Inflammatory macrophage treated with lipopolysaccharide for 4 hours (primary cell): ENCODE results near the gene GRK2.
"Not testable (repeated sequence)": the region's sequence is repeated elsewhere in the genome, so short reads cannot be mapped to it uniquely, and the experiment has no call there.

Experiments
- DNase-seq: peaks from one replicate; pipeline ENCODE4 v3.0.0-alpha.2; 2020

The GRK2 gene

GRCh38 chr11:67266449-67267187 lies at the start of gene GRK2:
GRK2 (plus strand) TSS chr11:67266473; CDS start chr11:67266700, 227 bp downstream.
- peak; percentile 70 for DNase-seq

DNA sequence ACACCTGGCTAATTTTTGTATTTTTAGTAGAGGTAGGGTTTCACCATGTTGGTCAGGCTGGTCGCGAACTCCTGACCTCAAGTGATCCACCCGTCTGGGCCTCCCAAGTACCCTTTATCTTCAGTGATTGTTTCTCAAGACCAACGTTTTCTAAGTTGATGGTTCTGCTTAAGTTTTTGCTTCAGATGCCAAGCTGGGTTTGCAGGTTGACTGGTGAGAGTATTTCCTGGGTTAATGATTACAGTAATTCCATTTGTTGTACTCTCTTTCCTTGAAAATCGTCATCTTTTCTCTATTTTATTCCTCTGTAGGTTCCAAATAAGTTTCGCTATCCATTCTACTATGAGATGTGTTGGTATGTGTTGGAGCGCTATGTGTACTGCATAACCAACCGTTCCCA lies 38.5 kb upstream of the GRK2 start:
- DNase-seq, result no peak

GRCh38 chr11:67230406-67230805 lies 35.9 kb upstream of the GRK2 start:
- DNase-seq, result no peak

- no peak for DNase-seq
Measured at GRCh38 chr11:67230886-67231285, 35.4 kb upstream of the GRK2 start.

DNA sequence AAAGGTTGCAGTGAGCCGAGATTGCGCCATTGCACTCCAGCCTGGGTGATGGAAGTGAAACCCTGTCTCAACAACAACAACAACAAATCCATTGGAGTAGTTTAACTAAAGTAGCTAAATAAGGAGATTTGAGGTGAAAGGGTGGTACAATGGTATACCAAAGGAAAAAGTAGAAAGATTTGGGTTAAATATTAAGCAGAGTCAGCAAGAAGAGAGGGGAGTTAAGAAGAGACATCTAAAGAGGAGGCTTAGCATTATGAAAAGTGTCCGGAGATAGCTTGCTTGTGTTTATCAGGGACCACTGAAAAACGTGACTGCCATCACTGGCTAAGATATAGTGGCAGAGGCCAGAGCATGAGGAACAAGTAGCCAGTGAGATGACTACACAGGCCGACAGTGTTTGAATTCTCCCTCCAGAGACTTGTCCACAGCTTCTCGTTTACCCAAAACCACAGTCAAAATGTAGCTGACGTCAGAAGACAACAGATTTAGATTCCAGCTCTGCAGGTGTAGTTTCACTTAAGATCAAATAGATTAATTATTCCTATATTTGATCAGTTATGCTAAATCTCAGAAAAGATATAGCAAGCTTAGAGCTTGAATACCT lies 32.6 kb upstream of the GRK2 start:
- no peak for DNase-seq

DNA sequence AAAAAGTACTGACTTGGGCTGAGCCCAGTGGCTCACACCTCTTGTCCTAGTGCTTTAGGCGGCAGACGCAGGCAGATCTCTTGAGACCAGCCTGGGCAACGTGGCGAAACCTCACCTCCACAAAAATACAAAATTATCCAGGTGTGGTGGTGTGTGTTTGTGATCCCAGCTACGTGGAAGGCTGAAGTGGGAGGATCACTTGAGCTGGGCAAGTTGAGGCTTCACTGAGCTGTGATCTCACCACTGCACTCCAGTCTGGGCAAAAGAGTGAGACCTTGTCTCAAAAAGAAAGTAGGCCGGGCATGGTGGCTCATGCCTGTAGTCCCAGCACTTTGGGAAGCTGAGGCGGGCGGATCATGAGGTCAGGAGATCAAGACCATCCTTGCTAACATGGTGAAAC lies 31.7 kb upstream of the GRK2 start:
- DNase-seq, result not testable (repeated sequence)

DNA sequence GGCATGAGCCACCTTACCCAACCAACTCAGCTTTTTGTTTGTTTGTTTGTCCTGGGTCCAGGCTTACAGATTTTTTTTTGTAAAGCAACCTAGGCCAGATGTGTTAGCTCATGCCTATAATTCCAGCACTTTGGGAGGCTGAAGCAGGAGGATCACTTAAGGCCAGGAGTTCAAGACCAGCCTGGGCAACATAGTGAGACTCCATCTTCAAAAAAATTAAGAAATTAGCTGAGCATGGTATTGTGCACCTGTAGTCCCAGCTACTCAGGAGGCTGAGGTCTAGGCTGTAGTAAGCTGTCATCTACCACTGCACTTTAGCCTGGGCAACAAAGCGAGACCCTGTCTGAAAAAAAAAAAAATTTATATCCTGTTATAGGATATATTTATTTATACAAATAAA lies 28.7 kb upstream of the GRK2 start:
- no peak for DNase-seq

- DNase-seq, result no peak
Measured at GRCh38 chr11:67238894-67239782, 27.1 kb upstream of the GRK2 start.

GRCh38 chr11:67239783-67240575 lies 26.3 kb upstream of the GRK2 start:
- peak; percentile 97 for DNase-seq

GRCh38 chr11:67240576-67241389 lies 25.5 kb upstream of the GRK2 start:
- peak; percentile 89 for DNase-seq

- DNase-seq, result no peak
Measured at GRCh38 chr11:67242548-67242947, 23.7 kb upstream of the GRK2 start.

DNA sequence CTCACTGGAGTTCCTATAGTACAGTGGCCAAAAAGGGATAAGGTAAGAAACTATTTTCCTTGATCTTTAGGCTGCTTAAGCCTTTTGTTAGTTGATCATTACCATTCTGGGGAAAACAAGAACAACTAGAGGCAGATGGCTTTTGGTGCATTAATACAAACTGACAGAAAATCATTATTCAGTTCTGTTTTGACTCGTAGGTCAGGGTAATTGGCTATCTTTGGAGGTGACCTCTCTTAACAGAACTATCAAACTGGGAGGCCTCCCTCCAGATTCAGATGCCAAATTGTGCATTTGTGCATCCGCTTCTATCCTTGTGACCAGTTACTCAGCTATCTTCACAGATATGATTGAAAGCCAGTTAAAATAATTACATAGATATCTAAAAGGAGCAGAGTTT lies 23.2 kb upstream of the GRK2 start:
- no peak for DNase-seq

DNA sequence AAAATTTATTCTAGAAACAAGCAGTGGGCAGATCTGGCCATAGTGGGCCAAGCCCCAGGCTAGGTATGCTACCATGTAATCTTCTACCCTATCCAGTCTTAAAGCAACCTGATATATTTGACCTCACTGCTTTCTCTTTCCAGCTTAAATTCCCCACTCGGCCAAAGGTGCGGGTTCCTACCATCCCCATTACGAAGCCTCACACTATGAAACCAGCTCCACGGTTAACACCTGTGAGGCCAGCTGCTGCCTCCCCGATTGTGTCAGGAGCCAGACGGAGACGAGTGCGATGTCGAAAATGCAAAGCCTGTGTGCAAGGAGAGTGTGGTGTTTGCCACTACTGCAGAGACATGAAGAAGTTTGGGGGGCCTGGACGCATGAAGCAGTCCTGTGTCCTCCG lies 21.2 kb upstream of the GRK2 start:
- DNase-seq, result no peak

GRCh38 chr11:67247946-67248550 lies 18.2 kb upstream of the GRK2 start:
- DNase-seq, result no peak

DNA sequence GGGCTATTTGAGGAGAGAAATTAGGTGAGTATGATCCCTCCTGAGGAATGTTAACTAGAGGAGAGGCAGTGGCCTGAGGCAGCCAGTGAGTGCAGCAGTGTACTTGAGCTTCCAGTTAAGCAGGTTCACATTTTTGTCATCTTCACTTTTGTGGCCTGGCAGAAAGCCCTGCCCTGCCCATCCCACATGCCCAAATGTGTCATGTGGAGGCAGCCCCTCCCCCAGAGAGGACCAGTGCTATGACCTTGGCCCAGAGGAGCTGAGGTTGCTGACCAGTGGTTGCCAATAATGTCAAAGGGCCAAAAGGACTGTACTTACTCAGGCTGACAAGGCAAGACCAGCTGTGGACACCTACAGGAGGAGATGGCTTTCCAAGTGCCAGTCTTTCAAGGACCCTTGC lies 17.6 kb upstream of the GRK2 start:
- no peak for DNase-seq

- DNase-seq, result no peak
Measured at GRCh38 chr11:67250059-67251043, 15.9 kb upstream of the GRK2 start.

DNA sequence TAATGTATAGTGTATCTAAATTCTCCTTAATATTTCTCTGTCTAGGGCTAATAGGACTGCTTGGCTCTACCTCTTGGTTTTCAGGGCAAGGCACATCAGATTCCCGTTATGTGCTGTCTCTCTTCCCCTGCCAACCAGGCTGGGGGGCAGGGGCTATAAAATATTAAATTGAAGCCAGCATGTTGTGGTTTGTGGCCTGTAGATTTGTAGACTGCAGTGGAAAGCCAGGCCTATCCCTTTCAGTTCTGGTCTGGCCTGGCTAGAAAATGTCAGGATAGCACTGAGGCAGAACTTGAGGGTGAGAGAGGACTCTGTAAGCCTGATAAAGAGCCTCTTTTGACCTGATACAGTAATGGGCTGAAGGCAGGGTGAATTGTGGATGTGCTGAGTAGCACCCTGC lies 14.4 kb upstream of the GRK2 start:
- no peak for DNase-seq

- peak; percentile 75 for DNase-seq
Measured at GRCh38 chr11:67252831-67253239, 13.4 kb upstream of the GRK2 start.

GRCh38 chr11:67253872-67254624 lies 12.2 kb upstream of the GRK2 start:
- DNase-seq, result no peak
